22Rv1 (cell line): ENCODE results near the gene SYNE2.
"Not testable (repeated sequence)": the region's sequence is repeated elsewhere in the genome, so short reads cannot be mapped to it uniquely, and the experiment has no call there.

ENCODE experiments used
- CTCF ChIP-seq: fragments of 450-650 bp; IDR thresholded peaks from 2 replicates; pipeline ENCODE4 v1.5.1; 2017; ENCODE audit warnings: mild to moderate bottlenecking
- ZFX ChIP-seq: fragments of 450-650 bp; IDR thresholded peaks from 2 replicates; pipeline ENCODE4 v1.6.1; 2017; ENCODE audit warnings: antibody characterized with exemption, borderline replicate concordance

- TF ChIP-seq CTCF, ZFX: not testable (repeated sequence)
Observed at GRCh38 chr14:63870753-63871037, 17.9 kb downstream of the SYNE2 start.
